K562 treated with DMSO at 1 percent for 24 hours (cell line): ENCODE data around the gene CTSD. TPM values are rescaled to one million over a fixed set of nuclear protein-coding genes. Genes with fewer than 3 reads are reported as not detected.

Experiments
- total RNA-seq: library from RNA; unstranded; fragments of 300-600 nt; gene quantifications from 2 replicates; pipeline ENCODE4 v1.2.3, GENCODE V29; 2022; ENCODE audit warnings: low read depth; ENCODE audit not compliant: insufficient read depth

CTSD gene
- 408 and 410 TPM in 2 replicates for total RNA-seq

DNA sequence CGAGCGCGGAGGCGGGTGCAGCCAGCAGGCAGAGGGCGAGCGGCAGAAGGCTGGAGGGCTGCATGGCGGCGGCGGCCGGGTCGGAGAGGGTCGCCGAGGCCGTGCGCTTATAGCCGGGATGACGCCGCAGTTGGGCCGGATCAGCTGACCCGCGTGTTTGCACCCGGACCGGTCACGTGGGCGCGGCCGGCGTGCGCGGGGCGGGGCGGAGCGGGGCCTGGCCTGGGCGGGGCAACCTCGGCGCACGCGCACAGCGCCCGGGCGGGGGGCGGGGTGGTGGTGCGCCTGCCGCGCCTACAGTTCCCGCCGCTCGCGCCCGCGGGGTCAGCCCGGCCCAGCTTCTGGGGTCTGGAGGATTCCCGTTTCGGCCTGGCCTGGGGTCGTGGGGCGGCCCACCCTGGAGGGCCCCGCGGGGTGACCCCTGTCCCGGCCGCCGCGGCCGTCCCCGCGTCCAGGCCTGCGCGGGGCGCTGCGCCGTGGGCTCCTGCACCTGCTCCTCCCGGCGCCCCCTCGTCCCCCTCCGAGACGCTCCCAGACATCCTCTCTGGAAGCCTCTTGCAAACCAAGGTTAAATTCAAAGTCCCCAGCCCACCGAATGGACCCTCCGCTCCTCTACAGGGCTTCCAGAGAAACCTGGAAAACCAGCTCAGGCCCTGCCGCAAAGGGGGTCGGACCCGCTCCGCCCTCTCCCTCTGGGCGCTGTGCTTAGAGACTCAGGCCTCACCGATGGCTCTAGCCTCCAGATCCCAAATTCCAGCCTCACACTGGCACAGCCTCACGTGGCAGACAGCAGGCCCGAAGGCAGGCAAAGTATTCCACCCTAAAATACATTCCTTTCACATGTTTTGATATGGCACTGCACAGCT, at the start of gene CTSD:
TSS of gene CTSD (minus strand) at position 132 of the 866 bp plus-strand sequence. CDS start at position 64, 68 bp downstream.

DNA sequence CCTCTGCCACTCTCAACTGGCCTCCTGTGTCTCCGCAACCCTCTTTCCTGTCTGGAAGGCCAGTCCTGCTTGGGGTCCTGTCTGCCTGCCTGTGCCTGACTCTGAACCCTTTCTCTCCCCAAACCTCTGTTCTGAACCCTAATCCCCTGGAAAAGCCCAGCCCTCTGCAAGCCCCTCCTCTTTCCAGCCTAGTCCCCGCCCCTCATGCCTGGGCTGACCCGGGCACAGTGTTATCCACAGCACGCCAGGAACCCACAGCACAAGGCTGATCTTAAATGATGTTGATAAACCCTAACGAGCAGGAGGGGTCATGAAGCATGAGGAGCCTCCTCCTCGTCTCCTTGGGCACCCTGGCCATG, 13.3 kb downstream of the CTSD start, which contains the start of gene IFITM10:
TSS of gene IFITM10 (minus strand) at position 115 of the 359 bp plus-strand sequence. CDS start 153 bp downstream, outside the sequence.

Other genes starting within 250 kb of the CTSD start
- 0.51 and 0.57 TPM in 2 replicates for gene DUSP8, start 191.7 kb downstream of the CTSD start, total RNA-seq
- gene KRTAP5-1, start 178.6 kb downstream of the CTSD start, total RNA-seq: not detected in 2 replicates
- not detected in 2 replicates for gene KRTAP5-2, start 165.6 kb downstream of the CTSD start, total RNA-seq
- not detected in 2 replicates for gene KRTAP5-3, start 155.5 kb downstream of the CTSD start, total RNA-seq
- not detected in 2 replicates for gene KRTAP5-4, start 141.8 kb downstream of the CTSD start, total RNA-seq
- not detected in 2 replicates for gene KRTAP5-5, start 134.2 kb downstream of the CTSD start, total RNA-seq
- not detected in 2 replicates for gene KRTAP5-6, start 66.7 kb downstream of the CTSD start, total RNA-seq
- gene IFITM10, start 13.3 kb downstream of the CTSD start, total RNA-seq: 0.21 and 0.44 TPM in 2 replicates
- gene SYT8, start 71.1 kb upstream of the CTSD start, total RNA-seq: not detected in 2 replicates
- gene TNNI2, start 75.1 kb upstream of the CTSD start, total RNA-seq: not detected in 2 replicates
- gene LSP1, start 89.2 kb upstream of the CTSD start, total RNA-seq: not detected in 2 replicates
- gene PRR33, start 128.0 kb upstream of the CTSD start, total RNA-seq: not detected in 2 replicates
- gene TNNT3, start 155.8 kb upstream of the CTSD start, total RNA-seq: not detected in 2 replicates
- 49.5 and 61.6 TPM in 2 replicates for gene MRPL23, start 183.4 kb upstream of the CTSD start, total RNA-seq
- 1.8 and 4.3 TPM in 2 replicates for gene H19, start 233.9 kb upstream of the CTSD start, total RNA-seq